PC-3 (cell line): ENCODE measurements around the gene SLC44A1. TPM values are rescaled to one million over a fixed set of nuclear protein-coding genes. Genes with fewer than 3 reads are reported as not detected.

Experiments
- ATAC-seq: fragments of 200-7000 bp; cut with Tn5 transposase; 2 replicates; pipeline ENCODE4 v1.9.1; 2020; ENCODE audit warnings: mild to moderate bottlenecking, moderate library complexity
- BruUV-seq: library from RNA; stranded (reverse); fragments of 400-500 nt; replicated peaks from 2 replicates; lab custom pipeline; 2021; lab: Mats Ljungman, UMichigan
- CTCF ChIA-PET: fragments of 300-600 bp; sonication (Branson Sonifier 250); formaldehyde crosslinking; loops from one replicate; lab custom pipeline; 2022; ENCODE audit warnings: antibody characterized with exemption; lab: Charles Lee
- POLR2A ChIA-PET: fragments of 300-600 bp; sonication (Branson Sonifier 250); formaldehyde crosslinking; loops from one replicate; lab custom pipeline; 2022; ENCODE audit warnings: antibody characterized with exemption; ENCODE audit not compliant: unreplicated experiment; lab: Charles Lee
- DNase-seq: peaks from one replicate; pipeline ENCODE4 v3.0.0-alpha.2; 2015
- H2AFZ ChIP-seq: fragments of 300-600 bp; sonication (generic); 2 replicates; pipeline ENCODE4 v1.6.0; 2016; ENCODE audit warnings: antibody characterized with exemption, low read length
- H3F3A ChIP-seq: fragments of 300-600 bp; sonication (generic); one replicate; pipeline ENCODE4 v1.6.0; 2017; ENCODE audit warnings: antibody characterized with exemption, low read length, control low read depth, mild to moderate bottlenecking; ENCODE audit not compliant: unreplicated experiment
- H3K27ac ChIP-seq: fragments of 300-600 bp; sonication (generic); 2 replicates; pipeline ENCODE4 v1.5.1; 2016; ENCODE audit warnings: mild to moderate bottlenecking, low read length
- H3K27me3 ChIP-seq: fragments of 300-600 bp; sonication (generic); 2 replicates; pipeline ENCODE4 v1.6.1; 2016; ENCODE audit warnings: low read length, mixed read lengths
- H3K36me3 ChIP-seq: fragments of 300-600 bp; sonication (generic); 2 replicates; pipeline ENCODE4 v1.6.1; 2016; ENCODE audit warnings: low read depth, mixed run types, low read length, mixed read lengths
- H3K4me1 ChIP-seq: fragments of 300-600 bp; sonication (generic); 2 replicates; pipeline ENCODE4 v1.5.1; 2016; ENCODE audit warnings: low read length; ENCODE audit not compliant: insufficient read depth
- H3K4me2 ChIP-seq: fragments of 300-600 bp; sonication (generic); 2 replicates; pipeline ENCODE4 v1.6.0; 2016; ENCODE audit warnings: low read length
- H3K4me3 ChIP-seq: fragments of 300-600 bp; sonication (generic); 2 replicates; pipeline ENCODE4 v1.5.1; 2016; ENCODE audit warnings: mild to moderate bottlenecking, low read length, mixed read lengths
- H3K79me2 ChIP-seq: fragments of 300-600 bp; sonication (generic); 2 replicates; pipeline ENCODE4 v1.6.1; 2017; ENCODE audit warnings: low read length, mixed read lengths
- H3K9ac ChIP-seq: fragments of 300-600 bp; sonication (generic); 2 replicates; pipeline ENCODE4 v1.6.0; 2016; ENCODE audit warnings: mild to moderate bottlenecking, low read length
- H3K9me2 ChIP-seq: fragments of 300-600 bp; sonication (generic); replicated peaks from 2 replicates; pipeline ENCODE4 v1.6.1; 2016; ENCODE audit warnings: mixed run types, low read length, mixed read lengths
- H3K9me3 ChIP-seq: fragments of 300-600 bp; sonication (generic); 2 replicates; pipeline ENCODE4 v1.6.1; 2016; ENCODE audit warnings: low read length, mixed read lengths
- H4K20me1 ChIP-seq: fragments of 300-600 bp; sonication (generic); 2 replicates; pipeline ENCODE4 v1.6.1; 2016; ENCODE audit warnings: low read length, mixed read lengths
- EZH2 ChIP-seq: fragments of 300-600 bp; sonication (generic); IDR thresholded peaks from one replicate; pipeline ENCODE4 v1.6.1; 2017; ENCODE audit warnings: antibody characterized with exemption, mild to moderate bottlenecking, low read length; ENCODE audit not compliant: unreplicated experiment
- EZH2phosphoT487 ChIP-seq: fragments of 300-600 bp; sonication (generic); IDR thresholded peaks from 2 replicates; pipeline ENCODE4 v1.6.1; 2018; ENCODE audit warnings: mild to moderate bottlenecking, antibody characterized with exemption, low read length, borderline replicate concordance
- intact Hi-C: fragments of 100-400 bp; cut with micrococcal nuclease; formaldehyde crosslinking; loops from 2 replicates; pipeline ENCODE4 v1.9.0; 2023
- total RNA-seq: library from RNA; depleted of rRNA; stranded (reverse); fragments of >200 nt; gene quantifications from 2 replicates; pipeline ENCODE4 v1.2.3, GENCODE V29; 2014
- TF ChIP-seq, protein P1 (sequence below): fragments of 300-600 bp; sonication (generic); conservative IDR thresholded peaks from 2 replicates; pipeline ENCODE4 v1.5.1; 2017; ENCODE audit warnings: antibody characterized with exemption, low read depth, mild to moderate bottlenecking, low read length

SLC44A1 gene
- total RNA-seq, 1 experiment from 2014 or later: 16.1 TPM

DNA sequence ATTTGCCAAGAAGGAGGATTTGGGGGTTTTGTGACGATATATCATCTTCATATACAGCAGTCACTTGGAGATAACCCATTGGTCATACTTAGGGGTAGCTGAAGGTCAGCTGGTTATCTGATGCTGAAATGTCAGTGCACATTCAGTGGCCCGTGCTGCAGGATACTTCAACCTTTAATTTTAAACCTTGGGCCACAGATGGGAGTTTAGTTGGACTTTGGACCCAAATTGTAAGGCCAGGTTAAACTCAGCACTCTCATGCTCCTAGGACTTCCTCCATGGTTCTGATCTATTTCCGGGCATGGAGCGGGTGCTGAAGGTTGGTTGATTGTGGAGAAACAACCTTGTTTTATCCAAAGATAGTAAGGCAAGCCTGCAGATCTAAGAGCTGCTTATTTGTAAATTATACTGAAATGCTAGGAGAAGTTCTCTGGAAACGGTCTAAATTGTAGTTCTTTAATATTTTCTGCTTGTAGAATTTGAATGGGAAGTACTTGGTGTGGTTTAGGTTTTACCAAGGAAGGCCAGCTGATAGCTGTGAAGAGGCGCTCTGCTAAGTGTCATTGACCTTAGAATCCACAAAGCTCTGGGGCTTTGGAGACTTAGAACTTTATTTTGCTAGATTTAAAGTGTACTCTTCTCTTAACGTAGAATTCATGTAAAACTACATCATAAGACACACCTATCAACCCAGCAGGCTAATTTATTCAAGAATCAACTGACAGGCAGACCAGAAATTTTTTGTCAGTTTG is 38.6 kb downstream of the SLC44A1 start:
- Histone ChIP-seq H3K9me3 (no peaks in the 10 kb centered on the region), H3K4me2 (no peak overlapping the region), H3K9ac (no peak overlapping the region), H3K79me2 (peaks cover 7% of the 10 kb centered on the region; the same call in 1 of the 2 replicates), H3K4me3 (no peak overlapping the region), H3F3A (no peaks in the 10 kb centered on the region), H3K36me3 (no peaks in the 10 kb centered on the region), H3K4me1 (peaks cover 20% of the 10 kb centered on the region), H2AFZ (no peak overlapping the region), H3K27me3 (no peaks in the 10 kb centered on the region), H3K9me2 (no peaks in the 10 kb centered on the region), H3K27ac (no peak overlapping the region), H4K20me1 (no peaks in the 10 kb centered on the region)
- ChIA-PET CTCF (no interaction called here), POLR2A (no interaction called here)
- no peak for TF ChIP-seq EZH2
- no peak for TF ChIP-seq EZH2phosphoT487
- TF ChIP-seq, protein P1, sequence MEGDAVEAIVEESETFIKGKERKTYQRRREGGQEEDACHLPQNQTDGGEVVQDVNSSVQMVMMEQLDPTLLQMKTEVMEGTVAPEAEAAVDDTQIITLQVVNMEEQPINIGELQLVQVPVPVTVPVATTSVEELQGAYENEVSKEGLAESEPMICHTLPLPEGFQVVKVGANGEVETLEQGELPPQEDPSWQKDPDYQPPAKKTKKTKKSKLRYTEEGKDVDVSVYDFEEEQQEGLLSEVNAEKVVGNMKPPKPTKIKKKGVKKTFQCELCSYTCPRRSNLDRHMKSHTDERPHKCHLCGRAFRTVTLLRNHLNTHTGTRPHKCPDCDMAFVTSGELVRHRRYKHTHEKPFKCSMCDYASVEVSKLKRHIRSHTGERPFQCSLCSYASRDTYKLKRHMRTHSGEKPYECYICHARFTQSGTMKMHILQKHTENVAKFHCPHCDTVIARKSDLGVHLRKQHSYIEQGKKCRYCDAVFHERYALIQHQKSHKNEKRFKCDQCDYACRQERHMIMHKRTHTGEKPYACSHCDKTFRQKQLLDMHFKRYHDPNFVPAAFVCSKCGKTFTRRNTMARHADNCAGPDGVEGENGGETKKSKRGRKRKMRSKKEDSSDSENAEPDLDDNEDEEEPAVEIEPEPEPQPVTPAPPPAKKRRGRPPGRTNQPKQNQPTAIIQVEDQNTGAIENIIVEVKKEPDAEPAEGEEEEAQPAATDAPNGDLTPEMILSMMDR: no peak
- no TSS peak for BruUV-seq
- ATAC-seq: no peak
- no peak for DNase-seq
- intact Hi-C loops: no loop called here

DNA sequence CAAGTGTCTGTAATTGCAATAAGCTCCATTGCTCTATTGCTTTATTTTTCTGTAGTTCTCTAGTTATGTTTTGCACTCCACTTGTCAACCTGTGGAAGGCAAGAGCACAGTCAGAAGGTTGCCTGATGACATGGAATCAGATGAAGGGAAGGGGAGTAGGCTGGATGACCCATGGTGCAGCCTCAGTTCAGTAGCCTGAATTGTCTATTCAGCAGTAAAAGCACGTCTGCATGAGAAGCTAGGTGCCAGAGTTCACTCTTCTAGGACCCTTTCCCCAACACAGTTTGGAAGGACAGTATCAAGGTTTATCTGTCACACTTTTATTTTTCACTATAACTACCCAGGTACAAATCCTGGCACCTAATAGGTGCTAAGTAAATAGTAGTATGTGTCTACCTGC is 39.3 kb downstream of the SLC44A1 start:
- Histone ChIP-seq H3K36me3 (no peaks in the 10 kb centered on the region), H3K9me2 (no peaks in the 10 kb centered on the region), H3K4me3 (no peak overlapping the region), H3K27me3 (no peaks in the 10 kb centered on the region), H3K79me2 (peaks cover 7% of the 10 kb centered on the region; the same call in 1 of the 2 replicates), H3K4me1 (peaks cover 20% of the 10 kb centered on the region), H3K27ac (no peak overlapping the region), H3K9me3 (no peaks in the 10 kb centered on the region), H3K4me2 (no peak overlapping the region), H4K20me1 (no peaks in the 10 kb centered on the region), H3F3A (no peaks in the 10 kb centered on the region), H2AFZ (no peak overlapping the region), H3K9ac (no peak overlapping the region)
- TF ChIP-seq EZH2 (no peak), EZH2phosphoT487 (no peak)
- TF ChIP-seq, protein P1: no peak
- ATAC-seq (no peak), DNase-seq (no peak)
- POLR2A ChIA-PET: no interaction called here
- CTCF ChIA-PET: no interaction called here
- no TSS peak for BruUV-seq
- intact Hi-C loops: no loop called here

DNA sequence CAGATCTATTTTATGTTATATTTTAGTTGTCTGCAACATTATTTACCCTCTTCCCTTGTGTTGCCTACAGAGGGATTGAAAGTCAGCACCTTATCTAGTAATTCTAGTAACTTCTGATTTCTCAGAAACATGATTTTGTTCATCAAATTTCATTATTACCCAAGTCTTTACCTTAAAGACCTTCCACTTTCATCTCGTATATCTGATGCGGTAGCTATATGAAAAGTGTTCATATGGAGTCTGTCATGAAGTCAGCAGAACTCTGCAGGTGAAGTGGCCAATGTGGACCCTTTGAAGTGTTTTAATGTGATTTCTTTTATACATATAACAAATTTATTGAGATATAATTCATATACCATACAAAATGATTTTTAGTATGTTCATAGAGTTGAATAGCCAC is 40.0 kb downstream of the SLC44A1 start:
- Histone ChIP-seq H3K4me3 (no peak overlapping the region), H3K4me2 (no peak overlapping the region), H3K27me3 (no peaks in the 10 kb centered on the region), H3F3A (no peaks in the 10 kb centered on the region), H3K9me2 (no peaks in the 10 kb centered on the region), H3K4me1 (peaks cover 20% of the 10 kb centered on the region), H3K27ac (no peak overlapping the region), H2AFZ (no peak overlapping the region), H3K9me3 (no peaks in the 10 kb centered on the region), H4K20me1 (no peaks in the 10 kb centered on the region), H3K79me2 (peaks cover 7% of the 10 kb centered on the region; the same call in 1 of the 2 replicates), H3K9ac (no peak overlapping the region), H3K36me3 (no peaks in the 10 kb centered on the region)
- POLR2A ChIA-PET: no interaction called here
- no TSS peak for BruUV-seq
- no peak for TF ChIP-seq EZH2phosphoT487
- TF ChIP-seq, protein P1: no peak
- TF ChIP-seq EZH2: no peak
- DNase-seq (no peak), ATAC-seq (no peak)
- CTCF ChIA-PET: no interaction called here
- intact Hi-C loops: no loop called here
